MCF 10A (cell line): ENCODE data around the gene BBOF1. TPM values are rescaled to one million over a fixed set of nuclear protein-coding genes. Genes with fewer than 3 reads are reported as not detected.
A peak's percentile ranks its signal among the peaks of the same experiment; 100 is the strongest.

Source experiments
- Bru-seq: library from RNA; stranded (reverse); fragments of 400-500 nt; gene quantifications from one replicate; lab custom pipeline; 2021; lab: Mats Ljungman, UMichigan
- BruChase-seq, 2 experiments: library from RNA; stranded (reverse); fragments of 400-500 nt; gene quantifications; one replicate each; lab custom pipeline; 2021; lab: Mats Ljungman, UMichigan
- BruUV-seq: library from RNA; stranded (reverse); fragments of 400-500 nt; replicated peaks from 2 replicates; lab custom pipeline; 2021; lab: Mats Ljungman, UMichigan
- CTCF ChIA-PET: fragments of 300-600 bp; sonication (Branson Sonifier 250); formaldehyde crosslinking; extraction: SDS; loops from one replicate; lab custom pipeline; 2021; ENCODE audit warnings: antibody characterized with exemption, inconsistent platforms; lab: Yijun Ruan, JAX
- POLR2A ChIA-PET: fragments of 300-600, 350-650 bp; sonication (Branson Sonifier 250); formaldehyde crosslinking; extraction: SDS; loops from one replicate; lab custom pipeline; 2020; ENCODE audit warnings: antibody characterized with exemption, inconsistent platforms; lab: Yijun Ruan, JAX
- DNase-seq: peaks from one replicate; pipeline ENCODE4 v3.0.0-alpha.2; 2018; ENCODE audit not compliant: unreplicated experiment
- H3K27ac Mint-ChIP-seq: one replicate; pipeline ENCODE4 v1.8.0; 2022; ENCODE audit warnings: mild to moderate bottlenecking, low read depth, mixed read lengths; ENCODE audit not compliant: unreplicated experiment
- H3K27me3 Mint-ChIP-seq: one replicate; pipeline ENCODE4 v1.8.0; 2022; ENCODE audit warnings: mixed read lengths; ENCODE audit not compliant: insufficient read depth, unreplicated experiment
- H3K36me3 Mint-ChIP-seq: one replicate; pipeline ENCODE4 v1.8.0; 2022; ENCODE audit warnings: mild to moderate bottlenecking, moderate library complexity, mixed read lengths; ENCODE audit not compliant: insufficient read depth, unreplicated experiment
- H3K4me1 Mint-ChIP-seq: one replicate; pipeline ENCODE4 v1.8.0; 2022; ENCODE audit warnings: mixed read lengths; ENCODE audit not compliant: insufficient read depth, unreplicated experiment
- H3K4me3 Mint-ChIP-seq: one replicate; pipeline ENCODE4 v1.8.0; 2022; ENCODE audit warnings: mild to moderate bottlenecking, moderate library complexity, mixed read lengths; ENCODE audit not compliant: unreplicated experiment
- H3K9me3 Mint-ChIP-seq: one replicate; pipeline ENCODE4 v1.8.0; 2022; ENCODE audit warnings: mixed read lengths; ENCODE audit not compliant: unreplicated experiment
- CTCF ChIP-seq: fragments of 200-600 bp; IDR thresholded peaks from one replicate; pipeline ENCODE4 v1.8.0; 2022; ENCODE audit warnings: antibody characterized with exemption, mild to moderate bottlenecking; ENCODE audit not compliant: unreplicated experiment
- intact Hi-C: fragments of 100-400 bp; cut with micrococcal nuclease; formaldehyde crosslinking; loops from 2 replicates; pipeline ENCODE4 v1.14.1; 2022
- long read RNA-seq: library from polyadenylated mRNA; stranded (forward); transcript quantifications from one replicate; pipeline ENCODE4 v2.0.0, GENCODE V29; 2022
- total RNA-seq: library from RNA; stranded (reverse); gene quantifications from 2 replicates; pipeline ENCODE4 v1.2.3, GENCODE V29; 2022

Gene BBOF1, protein sequence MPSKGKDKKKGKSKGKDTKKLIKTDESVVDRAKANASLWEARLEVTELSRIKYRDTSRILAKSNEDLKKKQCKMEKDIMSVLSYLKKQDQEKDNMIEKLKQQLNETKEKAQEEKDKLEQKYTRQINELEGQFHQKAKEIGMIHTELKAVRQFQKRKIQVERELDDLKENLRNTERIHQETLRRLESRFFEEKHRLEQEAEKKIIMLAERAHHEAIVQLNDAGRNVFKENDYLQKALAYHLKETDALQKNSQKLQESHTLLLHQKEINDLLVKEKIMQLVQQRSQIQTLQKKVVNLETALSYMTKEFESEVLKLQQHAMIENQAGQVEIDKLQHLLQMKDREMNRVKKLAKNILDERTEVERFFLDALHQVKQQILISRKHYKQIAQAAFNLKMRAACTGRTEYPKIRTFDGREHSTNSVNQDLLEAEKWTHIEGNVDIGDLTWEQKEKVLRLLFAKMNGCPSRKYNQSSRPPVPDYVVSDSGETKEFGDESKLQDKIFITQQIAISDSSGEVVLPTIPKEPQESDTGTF
- total RNA-seq (2.0 and 4.2 TPM in 2 replicates), Bru-seq, nascent RNA (percentile 42 among the genes with signal in this experiment), BruChase-seq, experiment 1, labeled RNA remaining after a 6-hour chase (percentile 48 among the genes with signal in this experiment), BruChase-seq, experiment 2, labeled RNA remaining after a 2-hour chase (percentile 48 among the genes with signal in this experiment)
- long read RNA-seq, partial matches to known transcripts: 0 of 17 reads
- long read RNA-seq, other reads (novel, unspliced or antisense): 17 of 17 reads

- ChIA-PET CTCF (interaction anchor here (0.6 to 1.2 kb wide), 5 partner anchors 13 to 603 kb away, joined by 3 to 5 read pairs (median 3); no protein-coding TSS in a partner anchor), POLR2A (interaction anchor here (0.6 to 2.2 kb wide), 29 partner anchors 10 to 961 kb away, joined by 3 to 24 read pairs (median 3); partner anchors contain the start of genes ABCD4, ALDH6A1, COQ6 and FAM161B)
- Mint-ChIP-seq H3K27ac (peak within 1 kb of the TSS; percentile 96), H3K36me3 (no peaks in the 10 kb centered on the region), H3K4me1 (peaks cover 6% of the 10 kb centered on the region), H3K27me3 (no peaks in the 10 kb centered on the region), H3K4me3 (peak within 1 kb of the TSS; percentile 96), H3K9me3 (no peaks in the 10 kb centered on the region)
- BruUV-seq: no TSS peak
- intact Hi-C loops: loop anchor here (1.0 to 2.0 kb wide), 2 partner anchors 66 to 68 kb away; partner anchors contain the start of genes ALDH6A1, COQ6, FAM161B and LIN52
- TF ChIP-seq CTCF: no peak
- peak; percentile 78 for DNase-seq
Observed at GRCh38 chr14:74018586-74019407, at the start of gene BBOF1, which contains the start of gene ENTPD5. Gene BBOF1, plus strand, starts transcription at chr14:74019349. Its CDS starts 130 bp downstream, at chr14:74019479. Gene ENTPD5, minus strand, starts transcription at chr14:74019288. Its CDS starts 31,186 bp downstream, at chr14:73988102.

- BruUV-seq: no TSS peak
- Mint-ChIP-seq H3K27ac (no peak overlapping the region), H3K27me3 (no peaks in the 10 kb centered on the region), H3K9me3 (no peaks in the 10 kb centered on the region), H3K36me3 (peaks cover 46% of the 10 kb centered on the region), H3K4me1 (no peaks in the 10 kb centered on the region), H3K4me3 (no peak overlapping the region)
- TF ChIP-seq CTCF: no peak
- POLR2A ChIA-PET: no interaction called here
- CTCF ChIA-PET: no interaction called here
- intact Hi-C loops: no loop called here
- no peak for DNase-seq
Observed at GRCh38 chr14:73973497-73973896, 45.7 kb upstream of the BBOF1 start.

- no peak for TF ChIP-seq CTCF
- no peaks in the 10 kb centered on the region for H3K4me1 Mint-ChIP-seq
- peaks cover 34% of the 10 kb centered on the region for H3K36me3 Mint-ChIP-seq
- intact Hi-C loops: no loop called here
- H3K4me3 Mint-ChIP-seq: no peak overlapping the region
- DNase-seq: no peak
- no peaks in the 10 kb centered on the region for H3K27me3 Mint-ChIP-seq
- BruUV-seq: no TSS peak
- CTCF ChIA-PET: no interaction called here
- H3K9me3 Mint-ChIP-seq: no peaks in the 10 kb centered on the region
- POLR2A ChIA-PET: no interaction called here
- H3K27ac Mint-ChIP-seq: no peak overlapping the region
Observed at GRCh38 chr14:73976125-73976524, 43.0 kb upstream of the BBOF1 start.
